Adipocyte (in vitro differentiated cells): ENCODE measurements around the gene ERI3.

Source experiments
- DNase-seq: peaks from one replicate; pipeline ENCODE4 v3.0.0-alpha.2; 2015; ENCODE audit warnings: low read depth
- H3K27me3 ChIP-seq: replicated peaks from 2 replicates; pipeline ENCODE4 v1.7.0; 2013; ENCODE audit warnings: mild to moderate bottlenecking, low read length, moderate library complexity; ENCODE audit not compliant: control insufficient read depth, insufficient read depth
- H3K36me3 ChIP-seq: 2 replicates; pipeline ENCODE4 v1.7.0; 2013; ENCODE audit warnings: low read length, mild to moderate bottlenecking, moderate library complexity; ENCODE audit not compliant: control insufficient read depth, insufficient read depth, severe bottlenecking
- H3K4me1 ChIP-seq: 2 replicates; pipeline ENCODE4 v1.7.0; 2013; ENCODE audit warnings: mild to moderate bottlenecking, low read length, moderate library complexity; ENCODE audit not compliant: control insufficient read depth, insufficient read depth
- H3K4me3 ChIP-seq: 2 replicates; pipeline ENCODE4 v1.7.0; 2013; ENCODE audit warnings: mild to moderate bottlenecking, low read length, moderate library complexity
- H3K9ac ChIP-seq: 2 replicates; pipeline ENCODE4 v1.7.0; 2013; ENCODE audit warnings: mild to moderate bottlenecking, low read length, moderate library complexity
- H3K9me3 ChIP-seq: 2 replicates; pipeline ENCODE4 v1.7.0; 2013; ENCODE audit warnings: mild to moderate bottlenecking, low read length, moderate library complexity; ENCODE audit not compliant: control insufficient read depth

Gene ERI3

GRCh38 chr1:44327679-44328491, 27.2 kb downstream of the ERI3 start:
- H3K36me3 ChIP-seq, result no peaks in the 10 kb centered on the region
- peak overlapping the region; percentile 38 for H3K4me3 ChIP-seq
- peaks cover 44% of the 10 kb centered on the region for H3K4me1 ChIP-seq
- H3K27me3 ChIP-seq, result no peaks in the 10 kb centered on the region
- peaks cover 3% of the 10 kb centered on the region for H3K9me3 ChIP-seq
- H3K9ac ChIP-seq, result no peak overlapping the region
- DNase-seq, result peak; percentile 99

GRCh38 chr1:44326821-44327465, 28.1 kb downstream of the ERI3 start:
- no peaks in the 10 kb centered on the region for H3K36me3 ChIP-seq
- H3K9ac ChIP-seq, result no peak overlapping the region
- no peaks in the 10 kb centered on the region for H3K27me3 ChIP-seq
- H3K9me3 ChIP-seq, result peaks cover 3% of the 10 kb centered on the region
- H3K4me3 ChIP-seq, result no peak overlapping the region
- H3K4me1 ChIP-seq, result peaks cover 45% of the 10 kb centered on the region
- peak; percentile 12 for DNase-seq

DNA sequence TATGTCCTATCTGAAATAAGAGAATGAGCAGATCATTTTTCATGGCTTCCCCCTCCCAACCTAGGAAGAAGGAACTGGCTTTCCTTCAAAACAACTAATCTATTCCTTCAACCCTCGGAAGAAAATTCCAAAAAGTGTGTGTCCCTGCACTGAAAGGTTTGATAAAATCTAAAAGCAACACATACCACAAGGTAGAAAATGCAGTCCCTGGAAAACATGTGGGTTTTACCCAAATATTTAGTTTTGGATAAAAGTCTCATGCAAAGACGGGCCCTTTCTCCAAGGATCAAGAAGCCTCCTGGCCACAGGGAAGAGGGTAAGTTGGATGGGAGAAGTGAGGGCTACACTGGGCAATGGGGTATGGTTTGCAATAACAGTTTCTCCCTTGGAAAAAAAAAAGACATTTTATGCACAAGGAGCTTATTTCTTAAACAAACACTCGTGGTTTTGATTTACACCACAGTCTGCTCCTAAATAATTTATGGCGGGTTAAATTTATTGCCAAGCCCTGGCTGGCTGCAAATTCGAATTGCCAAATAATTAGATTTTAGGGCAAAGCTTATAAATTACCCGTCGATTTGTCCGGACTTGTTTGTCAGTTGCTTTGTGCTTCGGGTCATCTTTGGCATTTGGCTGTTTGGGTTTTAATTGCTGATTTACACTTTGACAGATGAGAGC, 28.9 kb downstream of the ERI3 start:
- Histone ChIP-seq H3K4me3 (no peak overlapping the region), H3K9me3 (peaks cover 3% of the 10 kb centered on the region), H3K4me1 (peaks cover 37% of the 10 kb centered on the region), H3K9ac (no peak overlapping the region), H3K27me3 (no peaks in the 10 kb centered on the region), H3K36me3 (no peaks in the 10 kb centered on the region)
- peak; percentile 69 for DNase-seq

GRCh38 chr1:44323947-44324346, 31.1 kb downstream of the ERI3 start:
- no peak overlapping the region for H3K4me3 ChIP-seq
- no peaks in the 10 kb centered on the region for H3K27me3 ChIP-seq
- H3K36me3 ChIP-seq, result peaks cover 10% of the 10 kb centered on the region
- no peak overlapping the region for H3K9ac ChIP-seq
- peak; percentile 40 for DNase-seq
- peaks cover 3% of the 10 kb centered on the region for H3K9me3 ChIP-seq
- H3K4me1 ChIP-seq, result peaks cover 37% of the 10 kb centered on the region

DNA sequence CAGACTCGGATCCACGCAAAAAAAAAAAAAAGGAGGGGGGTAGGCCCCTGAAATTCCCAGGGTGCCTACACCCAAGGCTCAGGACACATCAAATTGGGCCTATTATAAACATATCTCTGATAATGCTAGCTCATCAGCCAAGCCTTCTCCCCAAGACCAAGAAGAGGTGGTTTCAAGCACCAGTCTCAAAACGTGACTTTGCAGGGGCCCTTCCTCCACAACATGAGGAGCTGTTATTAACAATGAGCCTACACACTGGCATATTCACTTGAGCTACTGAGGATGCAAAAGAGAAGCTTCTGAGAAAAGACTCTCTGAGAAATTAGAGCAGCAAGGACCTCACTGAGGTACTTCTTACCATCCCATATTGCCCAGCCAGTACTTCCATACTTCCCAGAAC, 32.7 kb downstream of the ERI3 start:
- H3K27me3 ChIP-seq, result no peaks in the 10 kb centered on the region
- H3K9ac ChIP-seq, result no peak overlapping the region
- H3K4me3 ChIP-seq, result no peak overlapping the region
- H3K36me3 ChIP-seq, result peaks cover 21% of the 10 kb centered on the region
- no peak for DNase-seq
- peaks cover 3% of the 10 kb centered on the region for H3K9me3 ChIP-seq
- H3K4me1 ChIP-seq, result peaks cover 27% of the 10 kb centered on the region

- Histone ChIP-seq H3K9ac (no peak overlapping the region), H3K9me3 (peaks cover 3% of the 10 kb centered on the region), H3K4me1 (peaks cover 18% of the 10 kb centered on the region), H3K27me3 (no peaks in the 10 kb centered on the region), H3K4me3 (no peak overlapping the region), H3K36me3 (peaks cover 29% of the 10 kb centered on the region)
- no peak for DNase-seq
Observed at GRCh38 chr1:44321466-44321865, 33.6 kb downstream of the ERI3 start.

- Histone ChIP-seq H3K9me3 (peaks cover 3% of the 10 kb centered on the region), H3K9ac (no peak overlapping the region), H3K4me1 (peaks cover 10% of the 10 kb centered on the region), H3K27me3 (no peaks in the 10 kb centered on the region), H3K36me3 (peaks cover 50% of the 10 kb centered on the region), H3K4me3 (no peak overlapping the region)
- peak; percentile 70 for DNase-seq
Observed at GRCh38 chr1:44318097-44319088, 36.7 kb downstream of the ERI3 start.

DNA sequence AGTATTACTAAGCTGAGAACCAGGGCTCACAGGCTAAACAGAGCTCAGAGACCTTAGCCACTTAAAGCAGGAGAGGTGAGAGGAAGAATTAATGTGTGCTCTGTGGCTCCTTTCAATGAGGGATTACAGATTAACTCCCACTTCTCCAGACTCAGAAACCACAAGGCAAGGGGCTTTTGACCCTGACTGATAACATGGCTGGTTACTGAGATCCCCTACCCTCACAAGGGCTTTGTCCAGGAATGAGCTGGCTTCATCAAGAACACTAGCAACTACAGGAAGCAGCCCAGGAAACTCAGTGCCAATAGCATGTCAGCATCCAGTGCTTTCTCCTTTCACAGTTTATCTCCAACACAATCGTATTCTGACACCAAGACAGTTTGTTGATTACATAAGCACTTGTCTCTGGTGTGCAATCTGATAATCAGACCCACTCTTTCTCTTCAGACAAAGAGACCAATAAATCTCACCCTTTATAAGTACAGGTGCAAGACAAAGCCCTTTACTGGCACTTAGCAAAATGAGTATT, 38.8 kb downstream of the ERI3 start:
- H3K9ac ChIP-seq, result no peak overlapping the region
- H3K4me3 ChIP-seq, result no peak overlapping the region
- peaks cover 4% of the 10 kb centered on the region for H3K4me1 ChIP-seq
- no peaks in the 10 kb centered on the region for H3K27me3 ChIP-seq
- peaks cover 69% of the 10 kb centered on the region for H3K36me3 ChIP-seq
- DNase-seq, result no peak
- H3K9me3 ChIP-seq, result no peaks in the 10 kb centered on the region

- DNase-seq, result no peak
- H3K9me3 ChIP-seq, result no peaks in the 10 kb centered on the region
- H3K9ac ChIP-seq, result no peak overlapping the region
- no peaks in the 10 kb centered on the region for H3K27me3 ChIP-seq
- H3K4me3 ChIP-seq, result no peak overlapping the region
- H3K36me3 ChIP-seq, result peaks cover 77% of the 10 kb centered on the region
- H3K4me1 ChIP-seq, result peaks cover 4% of the 10 kb centered on the region
Observed at GRCh38 chr1:44315521-44315920, 39.5 kb downstream of the ERI3 start.

DNA sequence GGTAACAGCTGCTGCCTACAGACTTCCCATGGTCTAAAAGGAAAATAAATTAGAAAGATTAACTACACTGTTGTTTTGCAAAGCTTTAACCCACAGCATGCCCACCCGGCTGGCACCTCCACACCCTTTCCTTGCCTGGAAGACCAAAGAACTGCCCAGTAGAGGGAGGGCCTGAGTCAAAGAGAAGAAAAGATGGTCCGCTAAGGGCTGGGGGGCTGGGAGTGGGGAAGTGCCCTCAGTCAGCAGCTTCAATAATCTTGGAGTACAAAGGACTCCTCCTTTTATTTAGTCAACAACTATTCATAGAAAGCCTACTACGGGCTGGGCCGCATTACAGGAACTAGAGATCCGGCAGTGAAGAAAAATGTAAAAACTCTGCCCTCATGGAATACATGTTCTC, 40.6 kb downstream of the ERI3 start:
- Histone ChIP-seq H3K9ac (no peak overlapping the region), H3K36me3 (peaks cover 79% of the 10 kb centered on the region), H3K4me3 (no peak overlapping the region), H3K27me3 (no peaks in the 10 kb centered on the region), H3K9me3 (no peaks in the 10 kb centered on the region), H3K4me1 (peaks cover 4% of the 10 kb centered on the region)
- no peak for DNase-seq
